Activated CD8-positive, alpha-beta memory T cell treated with anti-CD3 and anti-CD28 coated beads for 4 hours (primary cell): ENCODE results near the gene RALGPS1.

Experiments used
- DNase-seq, 2 donors: peaks; one replicate each; pipeline ENCODE4 v3.0.0-alpha.2; 2020; ENCODE audit warnings: low read depth in 2 of 2

The RALGPS1 gene

DNA sequence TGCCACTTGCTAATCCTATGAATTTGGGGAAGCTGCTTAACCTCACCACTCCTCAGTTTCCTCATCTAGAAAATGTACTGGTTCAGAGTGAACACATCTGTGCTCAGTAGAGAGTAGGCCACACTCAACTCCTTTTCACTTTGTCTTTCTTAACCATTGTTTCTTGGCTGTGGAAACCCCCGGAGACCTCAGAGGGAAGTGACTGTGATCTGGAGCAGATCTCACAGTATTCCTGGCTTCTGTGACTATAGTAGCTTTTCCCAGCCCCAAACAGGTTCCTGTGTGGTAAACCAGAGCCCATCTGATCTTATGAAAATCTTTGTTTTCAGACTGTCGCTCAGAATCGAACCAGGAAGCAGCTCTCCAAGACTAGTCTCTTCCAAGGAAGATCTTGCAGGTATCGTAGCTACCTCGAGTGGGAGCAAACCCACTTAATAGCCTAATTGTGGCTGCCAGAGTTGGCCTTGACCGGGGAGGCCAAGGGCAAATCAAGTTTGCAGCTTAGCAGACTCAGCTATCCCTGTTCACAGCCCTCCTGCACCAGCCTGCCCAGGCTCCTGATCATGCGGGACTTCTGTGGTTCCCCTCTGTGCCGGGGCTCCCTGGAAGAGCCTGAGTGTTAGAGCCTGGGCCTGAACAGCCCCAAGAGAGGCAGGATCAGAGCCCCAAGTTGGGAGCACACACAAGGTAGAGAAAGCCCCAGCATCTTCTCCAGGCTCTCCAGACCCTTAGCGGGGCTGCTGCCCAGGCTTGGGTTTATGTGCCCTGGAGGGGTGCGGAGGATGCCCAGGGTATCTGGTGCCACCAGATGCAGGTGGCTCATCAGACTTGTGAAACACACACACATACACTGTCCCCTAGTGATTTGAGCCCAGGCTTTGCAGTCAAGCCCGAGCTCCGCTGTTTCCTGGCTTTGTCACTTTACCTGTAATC, 260.1 kb downstream of the RALGPS1 start:
- DNase-seq = no peak

GRCh38 chr9:127175319-127175715, 260.7 kb downstream of the RALGPS1 start:
- no peak for DNase-seq

DNA sequence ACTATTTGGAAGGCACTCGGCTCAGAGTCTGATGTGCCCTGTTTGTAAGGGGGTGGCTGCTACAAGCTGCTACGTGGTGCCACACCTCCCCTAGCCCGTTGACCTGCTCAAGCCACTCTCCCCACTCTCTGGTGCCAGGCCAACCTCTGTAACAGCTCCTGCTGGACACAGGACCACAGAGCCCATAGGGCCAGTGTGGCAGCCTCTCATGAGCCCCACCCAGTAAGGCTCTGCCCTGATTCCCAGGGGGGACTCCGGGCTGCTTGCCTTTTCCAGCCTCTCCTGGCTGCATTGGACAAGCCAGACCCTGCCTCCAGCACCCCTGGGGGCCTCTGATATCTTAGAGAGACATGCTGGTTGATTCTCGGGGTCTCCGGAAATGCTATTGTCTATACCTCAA, 261.2 kb downstream of the RALGPS1 start:
- DNase-seq = no peak

- no peak for DNase-seq
Observed at GRCh38 chr9:127176631-127177030, 262.0 kb downstream of the RALGPS1 start.

DNA sequence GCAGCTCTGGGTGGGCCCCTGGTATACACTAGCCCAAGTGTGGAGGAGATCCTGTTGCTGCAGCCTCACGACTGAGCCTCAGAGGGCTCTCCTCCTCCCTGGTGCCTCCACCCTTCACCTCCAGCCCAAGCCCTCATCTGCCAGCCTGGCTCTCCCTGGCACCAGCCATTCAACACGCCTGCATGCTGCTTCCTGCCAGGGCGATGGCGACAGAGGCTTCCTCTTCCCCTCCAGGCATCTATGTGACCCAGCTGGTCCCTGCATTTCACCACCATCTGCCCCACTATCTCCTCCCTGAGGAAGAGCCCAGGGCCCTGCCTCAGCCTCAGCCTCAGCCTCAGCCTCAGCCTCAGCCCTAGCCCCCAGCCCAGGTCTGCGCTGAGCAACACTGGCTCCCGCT, 262.6 kb downstream of the RALGPS1 start:
- no peak for DNase-seq

- DNase-seq = no peak
Observed at GRCh38 chr9:127177665-127178265, 263.2 kb downstream of the RALGPS1 start.

- DNase-seq = no peak
Observed at GRCh38 chr9:127178686-127179632, 264.4 kb downstream of the RALGPS1 start.

DNA sequence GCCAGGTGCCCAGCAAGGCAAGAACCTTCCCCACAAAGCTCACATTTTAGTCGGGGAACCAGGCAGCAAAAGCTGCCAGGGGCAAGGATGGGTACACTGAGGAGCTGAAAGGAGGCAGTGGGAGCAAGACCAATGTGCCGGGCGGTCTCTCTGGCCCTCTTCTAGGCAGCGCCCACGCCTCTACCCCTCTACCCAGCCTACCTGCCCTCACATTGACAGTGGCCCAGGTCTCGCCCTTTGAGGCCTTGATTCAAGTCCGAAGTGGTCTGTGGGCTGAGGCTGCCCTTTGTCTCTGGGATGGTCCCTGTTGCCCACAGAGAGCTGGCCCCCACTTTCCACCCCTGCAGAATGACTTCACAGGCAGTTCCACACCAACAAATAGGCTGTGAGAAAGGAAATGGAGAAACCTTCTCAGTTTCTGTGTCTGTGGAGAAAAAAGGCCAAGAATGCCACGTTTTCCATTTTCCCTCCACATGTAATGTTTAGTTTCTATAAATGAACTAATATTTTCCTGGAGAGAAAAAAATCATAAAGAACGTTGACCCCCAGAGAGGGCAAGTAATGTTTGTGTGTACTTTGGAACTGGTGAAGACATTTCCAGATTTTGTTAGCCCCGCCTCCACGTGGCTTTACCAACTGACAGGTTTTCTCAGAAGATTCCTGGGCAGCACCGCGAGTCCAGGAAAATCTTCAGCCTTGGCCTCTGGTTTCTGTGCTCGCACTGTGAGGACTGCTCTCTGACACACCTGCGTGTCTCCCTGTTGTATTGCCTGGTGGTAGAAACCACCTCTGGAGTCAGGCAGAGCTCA, 265.3 kb downstream of the RALGPS1 start:
- DNase-seq = no peak

DNA sequence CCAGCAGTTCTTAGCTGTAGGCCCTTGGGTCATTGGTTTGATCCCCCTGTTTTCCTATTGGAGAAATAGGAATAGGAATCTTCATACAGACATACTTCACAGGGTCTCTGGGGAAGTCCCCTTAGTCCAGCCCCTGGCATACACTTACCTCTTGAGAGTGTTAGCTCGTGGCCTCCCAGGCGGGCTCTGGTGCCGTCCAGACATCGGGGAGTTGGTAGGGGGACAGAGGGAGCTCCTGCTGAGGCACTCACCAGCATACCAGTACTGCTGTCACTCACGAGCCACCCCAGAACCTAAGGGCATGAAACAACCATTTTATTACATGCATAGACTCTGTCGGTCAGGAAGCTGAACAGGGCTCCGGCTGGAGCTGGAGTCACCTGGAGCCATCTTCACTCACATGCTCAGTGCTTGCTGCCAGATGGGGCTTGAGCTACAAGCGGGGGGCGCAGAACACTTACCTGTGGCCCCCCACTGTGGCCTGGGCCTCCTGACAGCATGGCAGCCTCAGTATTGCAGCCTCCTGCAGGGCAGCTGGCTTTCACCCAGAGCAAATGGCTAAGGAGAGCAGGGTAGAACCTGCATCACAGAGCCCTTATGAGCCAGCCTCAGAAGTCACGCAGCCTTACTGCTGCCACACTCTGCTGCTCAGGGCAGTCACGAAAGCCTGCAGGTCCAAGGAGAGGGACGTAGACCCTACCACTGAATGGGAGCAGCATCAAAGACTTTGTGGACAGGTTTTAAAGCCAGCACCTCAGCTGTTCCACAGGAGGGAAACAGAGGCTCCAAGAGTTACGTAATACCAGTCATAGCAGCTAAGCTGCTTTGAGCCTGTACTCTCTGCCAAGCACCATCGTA, 266.1 kb downstream of the RALGPS1 start:
- no peak for DNase-seq

GRCh38 chr9:127181315-127181580, 266.7 kb downstream of the RALGPS1 start:
- DNase-seq = no peak

GRCh38 chr9:127181595-127182190, 267.1 kb downstream of the RALGPS1 start:
- no peak for DNase-seq

DNA sequence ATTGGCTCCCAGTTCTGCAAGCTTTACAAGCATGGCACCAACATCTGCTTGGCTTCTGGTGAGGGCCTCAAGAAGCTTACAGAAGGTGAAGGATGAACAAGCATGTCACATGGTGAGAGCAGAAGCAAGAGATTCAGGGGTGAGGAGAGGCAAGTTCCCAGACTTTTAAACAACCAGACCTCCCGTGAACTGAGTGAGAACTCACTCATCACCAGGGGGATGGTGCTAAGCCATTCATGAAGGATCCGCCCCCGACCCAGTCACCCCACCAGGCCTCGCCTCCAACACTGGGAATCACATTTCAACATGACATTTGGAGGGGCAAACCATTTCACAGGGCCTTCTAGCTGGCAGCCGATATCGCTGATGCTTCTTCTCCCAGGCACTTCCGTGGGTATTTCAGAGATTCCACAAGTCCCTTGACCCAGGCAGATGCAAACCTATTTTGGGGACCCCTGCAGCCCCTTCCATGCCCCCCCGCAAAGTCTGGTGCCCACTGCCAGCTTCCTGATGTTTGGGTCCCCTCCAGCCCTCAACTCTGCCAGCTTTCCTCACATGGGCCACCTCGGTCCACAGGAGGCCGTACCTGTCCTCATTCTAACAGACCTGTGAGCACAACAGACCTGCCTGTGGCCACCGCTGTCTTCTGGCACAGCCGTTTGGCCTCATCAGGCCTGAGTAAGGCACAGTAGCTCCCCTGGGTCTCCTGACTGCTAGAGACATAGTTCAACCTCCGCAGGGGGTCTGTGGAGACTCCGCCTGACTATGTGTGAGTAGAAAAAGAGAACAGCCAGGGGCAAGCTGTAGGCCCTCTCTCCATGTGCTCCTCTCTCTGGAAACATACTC, 268.5 kb downstream of the RALGPS1 start:
- no peak for DNase-seq

- no peak for DNase-seq
Observed at GRCh38 chr9:127183814-127184582, 269.4 kb downstream of the RALGPS1 start.

DNA sequence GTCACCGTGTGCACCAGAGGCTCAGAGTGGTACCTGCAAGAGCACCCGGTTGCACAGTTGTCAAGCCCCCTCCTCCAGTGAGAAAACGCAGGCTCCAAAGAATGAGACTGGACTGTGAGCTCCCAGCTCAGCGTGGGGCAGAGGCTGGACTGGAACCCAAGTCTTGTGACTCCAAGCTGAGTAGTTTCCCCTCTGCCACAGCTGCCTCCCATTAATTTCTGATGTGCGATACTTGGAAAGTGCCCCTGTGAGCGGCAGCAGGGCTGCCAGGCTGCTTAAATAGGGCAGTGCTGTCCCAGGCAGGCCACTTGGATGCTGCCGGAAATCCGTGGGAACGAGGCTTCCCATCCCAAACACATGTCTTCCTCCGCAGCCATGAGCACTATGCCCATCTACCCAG, 270.1 kb downstream of the RALGPS1 start:
- DNase-seq = no peak

DNA sequence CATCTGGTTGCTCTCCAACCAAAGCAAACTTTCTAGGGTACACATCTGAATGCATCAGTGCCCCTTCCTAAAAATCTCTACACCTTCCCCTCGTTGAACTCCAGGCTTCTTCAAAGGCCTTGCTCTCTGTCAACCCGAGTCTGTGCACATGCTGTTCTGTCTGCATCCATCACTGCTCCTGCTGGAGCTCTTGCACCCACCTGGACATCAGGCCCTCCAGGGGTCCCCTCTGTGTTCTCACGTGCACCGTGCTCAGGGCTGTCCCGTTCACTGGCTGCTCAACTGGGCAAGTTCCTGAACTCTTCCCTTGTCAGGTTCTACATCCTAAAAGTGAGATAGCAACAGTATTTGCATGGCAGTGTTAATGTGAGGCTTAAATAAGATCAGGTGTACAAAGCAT, 270.6 kb downstream of the RALGPS1 start:
- no peak for DNase-seq

- DNase-seq = no peak
Observed at GRCh38 chr9:127185931-127186781, 271.6 kb downstream of the RALGPS1 start.

GRCh38 chr9:127186806-127187205, 272.2 kb downstream of the RALGPS1 start:
- DNase-seq = no peak
